GM06990 (cell line): ENCODE data around the gene KANSL1L.
A peak's percentile ranks its signal among the peaks of the same experiment; 100 is the strongest.

Experiments used
- DNase-seq: peaks from one replicate; pipeline ENCODE4 v3.0.0-alpha.2; 2011; ENCODE audit not compliant: insufficient read length; ENCODE audit errors: extremely low read depth
- H3K27me3 ChIP-seq: replicated peaks from 2 replicates; pipeline ENCODE4 v1.6.0; 2011; ENCODE audit warnings: low read length; ENCODE audit not compliant: control insufficient read depth, insufficient read depth
- H3K36me3 ChIP-seq: 2 replicates; pipeline ENCODE4 v1.5.1; 2011; ENCODE audit warnings: low read length; ENCODE audit not compliant: control insufficient read depth, insufficient read depth
- H3K4me3 ChIP-seq: replicated peaks from 2 replicates; pipeline ENCODE4 v1.5.1; 2011; ENCODE audit warnings: low read depth, mild to moderate bottlenecking, control low read depth, low read length
- CTCF ChIP-seq: IDR thresholded peaks from 2 replicates; pipeline ENCODE4 v1.5.1; 2011; ENCODE audit warnings: low read length, control low read depth, mild to moderate bottlenecking, inconsistent platforms; ENCODE audit not compliant: insufficient read depth, poor library complexity, severe bottlenecking

The KANSL1L gene

GRCh38 chr2:210171309-210172218, at the start of gene KANSL1L:
Gene KANSL1L (minus strand): TSS chr2:210171409. CDS start chr2:210154582, 16,827 bp downstream.
- Histone ChIP-seq H3K27me3 (no peaks in the 10 kb centered on the region), H3K36me3 (no peaks in the 10 kb centered on the region), H3K4me3 (peak within 1 kb of the TSS; percentile 97)
- TF ChIP-seq CTCF = no peak
- peak; percentile 94 for DNase-seq

- no peak for DNase-seq
- H3K36me3 ChIP-seq = no peaks in the 10 kb centered on the region
- no peak for TF ChIP-seq CTCF
- H3K27me3 ChIP-seq = no peaks in the 10 kb centered on the region
- H3K4me3 ChIP-seq = no peak overlapping the region
Measured at GRCh38 chr2:210215120-210215519, 43.9 kb upstream of the KANSL1L start.

GRCh38 chr2:210210185-210210584, 39.0 kb upstream of the KANSL1L start:
- Histone ChIP-seq H3K27me3 (no peaks in the 10 kb centered on the region), H3K4me3 (no peak overlapping the region), H3K36me3 (no peaks in the 10 kb centered on the region)
- no peak for TF ChIP-seq CTCF
- DNase-seq = no peak

- TF ChIP-seq CTCF = no peak
- Histone ChIP-seq H3K4me3 (no peak overlapping the region), H3K36me3 (no peaks in the 10 kb centered on the region), H3K27me3 (no peaks in the 10 kb centered on the region)
- no peak for DNase-seq
Measured at GRCh38 chr2:210207929-210208328, 36.7 kb upstream of the KANSL1L start.

- no peaks in the 10 kb centered on the region for H3K27me3 ChIP-seq
- no peaks in the 10 kb centered on the region for H3K36me3 ChIP-seq
- no peak for TF ChIP-seq CTCF
- no peak for DNase-seq
- H3K4me3 ChIP-seq = no peak overlapping the region
Measured at GRCh38 chr2:210203558-210203957, 32.3 kb upstream of the KANSL1L start.
